HG03280 (cell line): ENCODE measurements around the gene EIF5.
A peak's percentile ranks its signal among the peaks of the same experiment; 100 is the strongest.

Experiments
- ATAC-seq: cut with Tn5 transposase; IDR thresholded peaks from one replicate; pipeline ENCODE4 v1.9.1; 2021; ENCODE audit warnings: mild to moderate bottlenecking, moderate library complexity; ENCODE audit not compliant: unreplicated experiment

Gene EIF5

DNA sequence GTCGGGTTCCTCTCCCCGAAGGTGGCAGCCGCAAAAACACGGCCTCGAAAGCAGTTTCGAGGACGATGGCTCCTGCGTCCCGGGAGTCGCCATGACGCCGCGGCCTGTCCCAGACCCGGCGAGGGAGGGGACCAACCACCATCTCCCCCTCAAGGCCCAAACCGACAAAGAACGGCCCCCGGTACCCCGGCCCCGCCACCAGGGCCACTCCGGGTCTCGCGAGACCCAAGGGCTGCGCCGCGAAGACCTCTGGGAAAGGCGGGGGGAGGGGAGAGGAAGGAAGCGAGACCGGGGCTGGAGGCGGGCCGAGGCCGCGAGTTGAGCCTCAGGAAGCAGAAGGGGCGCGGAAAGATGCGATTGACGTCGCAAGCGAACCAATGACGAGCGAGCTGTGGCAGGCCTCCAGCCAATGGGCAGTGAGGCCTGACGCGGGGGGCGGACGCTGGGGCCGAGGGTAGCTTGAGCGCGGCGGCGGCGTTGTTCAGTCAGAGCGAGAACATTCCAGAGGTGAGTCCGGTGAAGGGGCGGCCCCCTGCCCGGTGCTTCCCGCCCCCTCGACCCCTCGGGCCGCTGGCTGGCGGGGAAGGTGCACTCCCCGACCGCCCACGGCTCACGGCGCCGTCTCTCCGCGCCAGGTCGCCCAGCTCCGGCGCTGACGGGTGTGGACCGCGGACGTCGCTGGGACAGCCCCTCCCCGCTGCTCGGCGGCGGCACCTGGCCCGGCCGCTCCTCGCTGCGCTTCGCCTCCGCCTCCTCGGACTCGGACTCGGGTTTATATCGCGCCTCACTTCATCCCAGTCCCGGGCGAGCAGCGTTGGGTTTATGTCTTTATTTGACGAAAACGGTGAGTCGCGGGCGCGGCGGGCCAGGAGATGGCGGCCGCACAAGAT lies at the start of gene EIF5:
Gene EIF5, plus strand, starts transcription at position 484 of the 890 bp plus-strand sequence. CDS start 1,624 bp downstream, outside the sequence.
- peak; percentile 88 for ATAC-seq

DNA sequence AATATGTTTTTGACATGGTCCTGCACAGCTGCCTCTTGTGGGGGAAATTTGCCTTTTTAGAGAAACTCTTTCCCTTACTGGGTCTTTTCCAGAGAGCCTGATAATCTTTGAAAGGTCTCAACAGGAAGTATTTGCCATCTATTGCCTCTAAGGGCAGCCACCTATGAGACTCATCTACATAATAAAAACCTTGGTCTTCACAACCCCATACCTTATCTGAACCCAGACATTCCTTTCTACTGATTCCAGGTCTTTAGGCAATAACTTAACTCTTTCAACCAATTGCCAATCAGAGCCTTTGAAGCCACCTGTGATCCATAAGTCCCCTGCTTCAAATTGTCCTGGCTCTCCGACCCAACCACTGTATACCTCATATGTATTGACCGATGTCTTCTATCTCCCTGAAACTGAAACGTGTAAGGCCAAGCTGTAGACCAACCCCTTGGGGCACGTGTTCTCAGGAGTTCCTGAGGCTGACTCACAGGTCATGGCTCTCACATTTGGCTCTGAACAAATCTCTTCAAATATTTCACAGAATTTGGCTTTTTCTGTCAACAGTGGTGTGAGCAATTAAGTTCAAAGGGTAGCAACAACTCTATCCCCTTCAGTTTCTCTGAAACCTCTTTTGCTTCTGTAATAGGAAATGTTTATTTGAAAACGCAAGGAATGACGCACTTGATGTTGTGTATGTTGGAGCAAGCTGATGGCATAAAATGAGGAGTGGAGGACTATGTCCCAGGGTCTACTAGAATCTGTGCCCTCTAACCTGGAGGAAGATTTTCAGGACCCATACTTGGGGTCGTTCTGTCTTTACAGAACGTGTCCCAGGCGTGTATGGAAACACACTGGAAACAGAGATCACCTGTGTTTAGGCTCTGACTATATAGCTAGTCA lies 49.2 kb upstream of the EIF5 start:
- ATAC-seq, result no peak

DNA sequence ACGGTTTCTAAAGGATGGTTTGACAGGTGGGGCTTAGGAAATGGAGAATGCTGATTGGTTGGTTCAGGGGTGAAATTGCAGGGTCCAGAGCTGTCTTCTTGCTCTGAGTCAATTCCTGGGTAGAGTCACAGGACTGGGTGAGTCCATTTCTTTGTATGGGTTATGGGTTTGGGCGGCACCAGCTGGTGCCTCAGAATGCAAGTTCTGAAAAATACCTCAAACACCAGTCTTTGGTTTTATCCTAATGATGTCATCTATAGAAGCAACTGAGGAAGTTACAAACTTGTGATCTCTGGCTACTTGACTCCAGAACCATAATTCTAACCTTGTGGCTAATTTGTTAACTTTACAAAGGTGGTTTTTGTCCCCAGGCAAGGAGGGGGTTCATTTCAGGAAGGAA lies 47.6 kb upstream of the EIF5 start:
- no peak for ATAC-seq

DNA sequence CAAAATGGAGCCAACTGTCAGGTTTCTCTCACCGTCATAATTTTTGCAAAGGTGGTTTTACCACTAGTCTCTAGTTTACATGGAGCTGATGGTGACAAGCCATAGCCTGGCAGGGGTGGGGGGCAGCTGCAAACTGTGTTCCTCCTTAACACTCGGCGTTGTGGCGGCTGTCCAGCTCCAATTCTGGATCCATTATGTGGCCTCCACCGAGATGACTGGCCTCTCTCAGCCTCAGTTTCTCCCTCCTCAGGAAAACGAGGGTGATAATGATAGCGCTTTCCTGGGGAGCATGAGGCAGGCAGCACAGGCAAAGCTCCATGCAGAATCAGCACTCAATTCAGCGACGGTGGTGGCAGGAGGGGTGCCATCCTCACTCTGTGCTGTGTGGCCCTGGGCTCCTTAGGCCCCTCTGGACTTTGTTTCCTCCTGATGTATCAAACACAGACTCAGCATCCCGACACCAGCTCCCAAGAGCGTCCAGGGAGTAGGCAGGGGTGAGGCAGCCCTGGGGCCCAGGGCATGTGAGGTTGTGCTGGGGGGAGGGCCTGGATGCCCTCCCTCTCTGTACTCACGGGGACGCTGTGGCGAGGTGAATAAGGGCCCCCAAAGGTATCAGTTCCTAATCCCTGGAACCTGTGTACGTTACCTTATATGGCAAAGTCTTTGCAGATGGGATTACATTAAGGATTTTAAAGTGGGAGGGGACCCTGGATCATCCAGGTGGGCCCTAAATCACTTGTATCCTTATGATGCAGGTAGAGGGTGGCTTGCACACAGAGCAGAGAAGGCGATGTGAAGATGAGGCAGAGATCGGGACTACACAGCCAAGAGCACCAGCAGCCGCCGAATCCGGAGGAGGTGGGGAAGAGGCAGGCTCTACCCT lies 46.8 kb upstream of the EIF5 start:
- no peak for ATAC-seq

DNA sequence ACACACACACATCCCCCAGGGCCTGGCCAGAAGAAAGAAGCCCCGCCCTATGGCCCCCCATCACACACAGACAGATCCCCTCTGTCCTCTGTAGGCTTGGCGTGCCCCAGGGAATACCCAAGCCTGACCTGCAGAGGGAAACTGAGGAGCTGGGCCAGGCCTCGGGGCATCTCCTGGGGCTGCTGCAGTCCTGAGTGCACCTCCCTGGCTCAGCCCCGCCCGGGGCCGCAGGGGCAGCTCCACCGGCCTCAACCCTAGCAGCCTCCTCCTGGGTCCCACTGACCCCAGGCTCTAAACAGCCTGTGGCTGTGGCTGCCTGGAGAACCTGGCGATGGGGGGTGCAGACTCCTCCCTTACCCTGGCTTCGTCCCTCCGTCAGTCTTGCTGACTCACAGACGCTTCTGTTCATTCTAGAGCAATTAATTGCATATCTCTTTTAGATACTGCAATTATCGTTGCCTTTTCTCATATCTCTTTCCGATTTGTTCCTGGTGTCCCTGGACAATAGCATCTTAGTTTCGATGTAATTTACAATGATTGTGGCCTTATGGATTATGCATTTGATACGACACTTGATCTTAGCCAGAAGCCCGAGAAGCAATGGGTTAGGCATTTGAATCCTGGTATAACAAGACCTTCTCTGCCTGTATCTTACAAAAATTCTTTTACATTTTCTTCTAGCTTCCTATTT lies 45.8 kb upstream of the EIF5 start:
- ATAC-seq, result no peak

DNA sequence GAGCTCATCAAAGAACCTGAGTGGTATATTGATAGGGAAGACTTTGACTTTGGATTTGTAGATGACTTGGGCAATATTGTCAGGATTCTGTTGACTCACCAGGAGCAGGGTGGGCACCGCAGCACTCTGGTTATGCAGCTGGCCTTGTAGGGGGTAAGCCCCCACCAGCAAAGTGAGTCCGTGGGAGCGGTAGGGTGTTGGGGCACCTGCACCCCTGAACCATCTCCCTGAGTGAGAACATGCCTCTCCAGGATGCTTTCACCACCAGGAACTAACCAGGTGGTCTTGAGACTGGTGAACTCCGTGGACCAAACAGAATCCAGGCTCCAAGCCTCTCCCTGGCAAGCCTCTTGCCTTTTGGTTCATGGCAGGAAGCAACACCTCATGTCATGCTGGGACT lies 44.0 kb upstream of the EIF5 start:
- ATAC-seq, result no peak

DNA sequence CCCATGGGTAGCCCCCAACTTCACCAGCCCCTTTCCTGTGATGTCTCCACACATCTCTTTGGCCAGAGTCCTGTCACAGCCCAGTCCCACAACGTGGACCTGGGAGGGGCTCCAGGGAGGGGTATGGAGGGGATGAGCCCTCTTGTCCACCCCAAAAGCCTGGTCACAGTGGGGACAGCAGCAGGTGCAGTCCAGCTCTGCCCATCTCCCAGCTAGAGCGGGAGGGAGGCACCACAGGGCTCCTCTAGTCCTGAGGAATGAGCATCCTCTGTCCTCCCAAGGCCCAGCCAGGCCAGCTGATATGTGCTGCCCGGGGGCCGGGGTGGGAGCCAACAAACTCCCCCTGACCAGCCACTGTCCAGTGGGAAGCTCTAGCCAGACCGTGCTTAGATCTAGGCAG lies 43.5 kb upstream of the EIF5 start:
- ATAC-seq, result no peak

DNA sequence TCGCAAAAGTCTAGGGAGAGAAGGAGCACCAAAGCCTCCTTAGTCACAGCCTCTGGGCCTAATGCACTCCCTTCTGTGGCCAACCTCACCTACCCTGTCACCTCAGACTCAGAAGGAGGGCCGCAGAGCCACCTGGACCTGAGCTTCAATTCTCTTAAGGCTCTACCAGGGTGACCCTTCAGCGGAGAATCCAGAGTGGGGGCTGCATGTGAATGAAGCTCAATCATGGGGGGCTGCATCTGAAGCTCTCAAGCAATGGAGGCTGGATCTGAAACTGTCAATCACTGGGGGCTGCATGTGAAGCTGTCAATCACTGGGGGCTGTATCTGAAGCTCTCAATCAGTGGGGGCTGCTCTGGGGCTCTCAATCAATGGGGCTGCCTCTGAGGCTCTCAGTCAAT lies 43.1 kb upstream of the EIF5 start:
- no peak for ATAC-seq

DNA sequence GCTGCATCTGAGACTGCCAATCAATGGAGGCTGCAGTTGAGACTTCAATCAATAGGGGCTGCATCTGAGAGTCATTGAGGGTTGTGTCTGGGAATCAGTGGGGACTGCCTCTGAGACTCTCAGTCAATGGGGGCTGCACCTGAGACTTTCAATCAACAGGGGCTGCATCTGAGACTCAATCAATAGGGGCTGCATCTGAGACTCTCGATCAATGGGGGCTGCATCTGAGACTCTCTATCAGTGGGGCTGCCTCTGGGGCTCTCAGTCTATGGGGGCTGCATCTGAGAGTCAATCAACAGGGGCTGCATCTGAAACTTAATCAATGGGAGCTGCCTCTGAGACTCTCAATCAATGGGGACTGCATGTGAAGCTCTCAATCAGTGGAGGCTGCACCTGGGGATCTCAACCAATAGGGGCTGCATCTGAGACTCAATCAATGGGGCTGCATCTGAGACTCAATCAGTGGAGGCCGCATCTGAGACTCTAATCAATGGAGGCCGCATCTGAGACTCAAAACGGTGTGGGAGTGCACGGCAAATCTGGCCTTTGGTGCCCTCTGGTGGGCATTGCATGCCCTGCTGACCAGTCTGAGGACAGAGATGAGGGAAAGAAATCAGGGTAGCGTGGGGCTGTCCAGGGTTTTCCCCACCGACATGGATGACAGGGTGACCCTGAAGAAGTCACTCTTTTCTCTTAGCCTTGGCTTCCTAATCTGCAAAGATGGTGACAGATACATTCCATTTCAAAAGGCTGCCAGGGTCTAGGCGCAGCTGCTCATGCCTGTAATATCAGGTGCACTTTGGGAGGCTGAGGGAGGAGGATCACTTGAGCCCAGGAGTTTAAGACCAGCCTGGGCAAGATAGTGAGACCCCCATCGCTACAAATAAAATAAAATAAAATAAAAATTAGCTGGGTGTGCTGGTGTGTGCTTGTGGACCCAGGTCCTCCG lies 41.3 kb upstream of the EIF5 start:
- peak; percentile 66 for ATAC-seq

DNA sequence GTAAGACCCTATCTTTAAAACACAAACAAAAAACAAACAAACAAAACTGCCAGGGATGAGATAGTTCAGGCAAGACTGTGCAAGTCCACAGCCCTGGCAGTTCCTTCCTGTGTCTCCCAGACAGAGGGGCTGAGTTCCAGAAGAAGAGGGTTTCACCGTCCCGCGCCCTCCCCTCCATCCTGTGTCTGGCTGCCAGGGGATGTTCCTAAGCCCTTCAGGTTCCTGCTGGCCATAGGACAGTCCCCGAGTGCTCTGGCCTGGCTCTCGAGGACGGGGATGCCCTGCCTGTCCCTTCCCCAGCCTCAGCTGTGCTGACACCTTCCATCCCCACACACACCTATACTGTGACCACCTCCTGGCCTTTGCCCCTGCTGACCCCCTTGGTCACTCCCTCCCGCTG lies 40.6 kb upstream of the EIF5 start:
- no peak for ATAC-seq

DNA sequence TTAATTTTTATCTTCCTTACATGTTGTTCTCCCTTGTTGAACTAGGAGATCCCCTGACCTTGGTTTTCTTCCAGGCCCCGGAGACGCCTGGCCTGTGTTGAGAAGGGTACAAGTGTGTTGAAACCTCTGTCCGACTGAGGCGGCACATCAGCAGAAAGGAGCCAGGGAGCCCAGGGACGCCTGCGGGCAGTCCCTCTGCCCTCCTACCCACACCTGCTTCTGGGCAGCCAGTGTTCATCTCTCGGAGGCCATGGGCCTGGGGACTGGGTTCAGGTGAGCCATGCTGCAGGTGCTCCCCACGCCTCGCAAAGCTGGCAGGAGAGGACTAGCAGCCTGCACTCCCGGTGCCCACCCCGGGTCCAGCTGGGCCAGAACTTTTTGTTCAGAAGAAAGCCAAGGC lies 39.9 kb upstream of the EIF5 start:
- no peak for ATAC-seq

DNA sequence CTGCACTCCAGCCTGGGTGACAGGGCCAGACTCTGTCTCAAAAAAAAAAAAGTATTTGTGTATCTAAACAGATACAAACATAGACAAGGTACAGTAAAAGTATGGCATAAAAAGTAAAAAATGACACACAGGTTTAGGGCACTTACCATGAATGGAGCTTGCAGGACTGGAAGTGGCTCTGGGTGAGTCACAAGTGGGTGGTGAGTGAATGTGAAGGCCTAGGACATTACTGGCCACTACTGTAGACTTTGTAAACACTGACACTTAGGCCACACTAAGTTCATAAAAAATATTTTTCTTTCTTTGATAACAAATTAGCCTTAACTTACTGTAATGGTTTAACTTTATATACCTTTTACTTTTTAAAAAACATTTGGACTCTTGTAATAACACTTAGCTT lies 38.0 kb upstream of the EIF5 start:
- ATAC-seq, result no peak

DNA sequence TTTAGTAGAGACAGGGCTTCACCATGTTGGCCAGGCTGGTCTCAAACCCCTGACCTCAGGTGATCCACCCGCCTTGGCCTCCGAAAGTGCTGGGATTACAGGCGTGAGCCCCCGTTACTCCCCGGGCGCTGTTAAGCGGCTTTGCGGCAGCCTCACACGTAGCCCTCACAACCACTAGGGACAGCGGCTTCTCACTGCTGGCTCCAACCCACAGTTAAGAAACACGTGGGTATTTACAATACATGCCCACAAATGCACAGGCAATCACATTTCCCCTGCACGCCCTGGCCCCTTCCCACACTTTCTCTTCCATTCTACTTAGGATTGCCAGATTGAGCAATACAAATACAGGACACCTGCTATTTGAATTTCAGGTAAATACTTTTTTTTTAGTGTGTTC lies 37.0 kb upstream of the EIF5 start:
- no peak for ATAC-seq

DNA sequence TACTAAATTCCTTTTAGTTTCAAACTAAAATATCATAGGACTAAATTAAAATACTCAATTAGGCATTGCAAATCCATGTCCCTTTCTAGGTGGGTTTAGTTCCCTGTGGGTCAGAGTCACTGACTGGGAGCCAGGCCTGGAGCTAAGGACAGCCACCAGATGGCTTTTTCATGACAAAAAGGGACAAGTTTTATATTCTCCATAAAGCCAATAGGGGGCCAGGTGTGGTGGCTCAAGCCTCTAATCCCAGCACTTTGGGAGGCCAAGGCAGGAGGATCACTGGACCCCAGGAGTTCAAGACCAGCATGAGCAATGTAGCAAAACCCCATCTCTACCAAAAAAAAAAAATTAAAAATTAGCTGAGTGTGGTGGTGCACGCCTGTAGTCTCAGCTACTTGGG lies 35.4 kb upstream of the EIF5 start:
- ATAC-seq, result no peak

DNA sequence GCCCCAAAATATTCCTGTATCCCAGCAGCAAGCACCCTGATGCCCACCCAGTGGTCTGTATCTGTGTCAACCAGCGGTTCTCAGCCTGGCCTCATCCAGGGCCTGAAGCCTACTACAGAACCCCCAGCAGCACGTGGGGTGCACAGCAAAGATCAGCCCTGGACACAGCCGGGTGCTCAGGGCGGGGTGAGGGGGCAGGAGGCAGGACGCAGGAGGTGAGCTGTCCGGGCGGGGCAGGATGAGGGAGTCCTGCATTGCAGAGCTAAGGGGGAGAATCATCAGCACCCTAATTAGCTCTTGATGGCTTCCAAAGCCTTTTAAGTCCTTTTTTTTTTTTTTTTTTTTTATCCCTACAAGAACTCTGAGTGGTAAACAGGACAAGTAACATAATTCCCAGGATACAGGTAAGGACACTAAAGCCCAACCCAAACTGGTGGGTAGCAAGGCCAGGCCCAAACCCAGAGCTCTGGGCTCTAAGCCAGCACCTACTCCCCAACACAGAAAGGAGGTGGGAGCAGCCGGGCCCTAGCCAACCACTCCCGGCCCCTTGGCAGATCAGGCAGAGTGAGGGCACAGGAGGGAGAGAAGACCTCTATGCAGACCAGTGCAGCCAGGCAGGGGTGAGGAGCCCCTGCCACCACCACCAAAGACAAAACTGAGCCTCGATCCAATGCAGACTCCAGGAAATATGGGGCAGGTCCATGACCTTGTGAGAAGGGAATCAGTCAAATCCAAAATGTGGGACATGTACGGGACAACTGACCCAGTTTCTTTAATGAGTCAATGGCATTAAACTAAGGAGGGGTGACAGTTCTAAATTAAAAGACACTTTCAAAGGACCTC lies 32.3 kb upstream of the EIF5 start:
- no peak for ATAC-seq

DNA sequence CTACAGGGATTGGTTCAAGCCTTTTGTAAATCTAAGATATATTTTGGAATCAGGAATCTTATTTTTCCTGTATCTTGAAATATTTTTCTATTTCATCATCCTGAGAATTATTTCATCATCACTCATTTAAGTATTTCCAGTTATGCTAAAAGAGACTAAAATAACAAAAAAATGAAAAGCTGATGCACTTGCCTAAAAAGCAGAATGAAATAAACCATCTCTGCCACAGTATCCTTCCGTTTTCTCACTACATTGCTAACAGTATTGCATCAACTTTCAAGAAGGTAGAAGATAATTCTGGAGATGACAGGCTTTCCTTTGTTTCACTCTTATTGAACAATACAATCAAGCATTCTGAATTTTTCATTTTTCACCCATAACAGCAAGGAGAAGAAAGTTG lies 31.1 kb upstream of the EIF5 start:
- no peak for ATAC-seq

DNA sequence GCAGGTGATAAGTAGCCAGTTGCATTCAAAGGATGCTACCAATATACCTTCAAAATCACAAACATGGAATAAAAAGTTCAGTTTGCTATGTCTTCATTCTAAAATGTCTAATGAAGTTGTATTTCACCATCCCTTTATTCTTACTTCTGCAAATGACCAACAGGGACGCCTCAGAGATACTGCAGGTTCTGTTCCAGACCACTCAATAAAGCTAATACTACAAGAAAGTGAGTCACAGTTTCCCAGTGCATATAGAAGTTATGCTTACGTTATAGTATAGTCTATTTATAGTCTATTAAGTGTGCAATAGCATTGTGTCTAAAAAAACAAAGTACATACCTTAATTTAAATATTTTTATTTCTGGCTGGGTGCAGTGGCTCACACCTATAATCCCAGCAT lies 29.3 kb upstream of the EIF5 start:
- no peak for ATAC-seq
